Stimulated activated CD8-positive, alpha-beta memory T cell treated with anti-CD3 and anti-CD28 coated beads, Interleukin-7, amount 100 ng/mL, for 1 hour (primary cell): ENCODE results near the gene TKT.
A peak's percentile ranks its signal among the peaks of the same experiment; 100 is the strongest.
"Not testable (repeated sequence)": the region's sequence is repeated elsewhere in the genome, so short reads cannot be mapped to it uniquely, and the experiment has no call there.

ENCODE experiments used
- DNase-seq, 2 donors: peaks; one replicate each; pipeline ENCODE4 v3.0.0-alpha.2; 2020; ENCODE audit warnings: low read depth in 2 of 2

Gene TKT

DNA sequence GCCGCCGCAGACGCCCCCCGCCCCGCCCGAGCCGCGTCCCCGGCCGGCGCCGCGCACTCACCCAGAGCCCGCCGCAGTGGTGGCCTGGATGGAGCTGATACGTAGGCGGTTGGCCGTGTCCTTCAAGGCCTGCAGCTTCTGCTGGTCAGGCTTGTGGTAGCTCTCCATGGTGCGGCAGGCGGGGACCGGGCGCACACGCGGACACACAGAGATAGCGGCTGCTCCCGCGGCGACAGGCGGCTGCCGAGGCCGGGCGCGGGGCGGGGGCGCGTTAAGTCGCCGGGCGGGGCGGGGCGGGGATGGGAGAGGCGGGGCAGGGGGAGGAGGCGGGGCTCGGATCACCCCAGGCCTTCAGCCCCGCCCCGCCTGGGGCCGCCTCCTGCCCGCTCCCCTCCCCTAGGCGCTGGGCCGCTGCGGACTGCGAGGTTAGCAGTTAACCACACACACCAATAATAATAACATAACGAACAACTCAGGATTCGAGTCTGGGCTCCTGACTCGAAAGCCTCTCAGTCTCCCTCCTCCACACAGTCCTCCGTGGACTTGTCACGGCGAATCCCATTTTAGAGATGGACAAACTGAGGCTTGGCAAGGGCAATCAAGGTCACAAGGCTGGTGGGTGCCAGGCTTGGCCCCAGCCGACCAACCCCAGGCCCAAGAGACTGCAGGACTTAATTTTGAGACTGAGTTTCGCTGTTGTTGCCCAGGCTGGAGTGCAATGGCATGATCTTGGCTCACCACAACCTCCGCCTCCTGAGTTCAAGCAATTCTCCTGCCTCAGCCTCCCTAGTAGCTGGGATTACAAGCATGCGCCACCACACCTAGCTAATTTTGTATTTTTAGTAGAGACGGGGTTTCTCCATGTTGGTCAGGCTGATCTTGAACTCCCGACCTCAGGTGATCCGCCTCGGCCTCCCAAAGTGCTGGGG lies at the start of gene TKT:
Gene TKT, minus strand, starts transcription at position 248 of the 929 bp plus-strand sequence. Its CDS starts 80 bp downstream, at position 168.
- DNase-seq: peak; percentile 49 to 57

DNA sequence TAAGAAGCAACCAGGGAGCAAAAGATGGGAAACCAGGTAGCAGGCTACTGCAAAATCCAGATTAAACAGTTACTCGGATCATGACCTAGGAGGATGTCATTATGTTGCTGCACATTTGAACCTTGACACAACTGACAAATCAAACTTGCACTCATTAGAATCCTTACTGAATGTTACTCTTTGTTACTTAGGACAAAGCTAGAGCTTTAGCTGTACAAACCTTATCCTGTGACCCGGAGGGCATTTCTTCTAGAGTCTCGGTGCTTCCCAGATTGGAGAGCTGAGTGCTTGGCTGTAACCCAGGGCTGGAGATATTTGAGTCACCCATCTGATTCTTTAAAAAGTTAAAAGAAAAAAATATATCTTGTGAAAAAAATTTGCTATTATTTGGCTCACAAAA lies 48.1 kb upstream of the TKT start:
- DNase-seq: no peak

- DNase-seq: no peak
These were observed 47.7 kb upstream of the TKT start for GRCh38 chr3:53303549-53303948.

GRCh38 chr3:53300826-53301225 lies 45.0 kb upstream of the TKT start:
- DNase-seq: no peak

GRCh38 chr3:53299611-53300023 lies 43.8 kb upstream of the TKT start:
- not testable (repeated sequence) for DNase-seq

GRCh38 chr3:53295410-53295809 lies 39.6 kb upstream of the TKT start:
- DNase-seq: no peak

GRCh38 chr3:53293867-53294266 lies 38.0 kb upstream of the TKT start:
- no peak for DNase-seq

- DNase-seq: no peak
These were observed 32.4 kb upstream of the TKT start for GRCh38 chr3:53288214-53288613.

GRCh38 chr3:53287131-53287629 lies 31.4 kb upstream of the TKT start:
- no peak for DNase-seq

DNA sequence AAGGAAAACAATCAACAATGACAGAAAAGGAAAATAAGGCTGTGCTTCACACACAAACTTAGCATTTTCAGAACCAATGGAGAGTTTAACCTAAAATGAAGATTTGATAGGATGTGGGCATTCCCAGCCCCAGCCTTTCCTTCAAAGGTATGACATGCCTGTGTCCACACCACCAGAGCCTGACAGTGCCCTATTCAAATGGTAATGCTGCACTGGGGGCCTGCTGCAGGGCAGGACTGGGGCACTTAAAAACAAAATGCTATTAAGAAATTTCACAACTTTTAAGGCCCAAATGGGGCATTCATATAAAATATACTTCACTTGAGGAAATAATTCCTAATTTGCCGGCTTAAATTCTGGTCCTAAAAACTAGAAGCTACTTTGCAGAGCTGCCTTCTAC lies 30.9 kb upstream of the TKT start:
- DNase-seq: no peak

DNA sequence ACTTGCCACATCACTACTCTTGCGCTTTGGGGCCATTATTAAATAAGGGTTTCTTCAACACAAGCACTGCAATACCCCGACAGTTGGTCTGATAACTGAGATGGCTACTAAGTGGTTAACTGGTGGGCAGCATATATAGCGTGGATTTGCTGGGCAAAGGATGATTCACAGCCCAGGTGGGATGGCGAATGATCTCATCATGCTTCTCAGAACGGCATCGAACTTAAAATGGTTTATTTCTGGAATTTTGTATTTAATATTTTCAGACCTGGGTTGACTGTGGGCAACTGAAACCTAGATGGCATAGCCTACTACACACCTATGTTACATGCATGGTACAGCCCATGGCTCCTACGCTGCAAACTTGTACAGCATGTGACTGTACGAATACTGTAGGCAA lies 26.8 kb upstream of the TKT start:
- DNase-seq: no peak

DNA sequence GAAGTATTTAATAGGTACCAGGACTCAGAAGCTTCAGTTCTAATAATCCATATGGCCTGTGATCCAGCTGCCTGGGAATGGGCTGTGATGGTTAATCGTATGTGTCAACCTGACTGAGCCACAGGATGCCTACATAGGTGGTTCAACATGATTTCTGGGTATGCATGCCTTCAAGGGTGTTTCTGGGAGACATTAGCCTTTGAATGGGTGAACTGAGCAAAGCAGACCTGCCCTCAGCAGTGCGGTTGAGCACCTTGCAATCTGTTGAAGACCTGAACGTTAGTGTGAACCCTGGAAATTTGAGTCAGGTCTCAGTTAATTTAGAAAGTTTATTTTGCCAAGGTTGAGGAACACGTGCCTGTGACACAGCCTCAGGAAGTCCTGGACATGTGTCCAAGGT lies 22.8 kb upstream of the TKT start:
- no peak for DNase-seq

GRCh38 chr3:53274938-53275605 lies 19.2 kb upstream of the TKT start:
- DNase-seq: no peak

DNA sequence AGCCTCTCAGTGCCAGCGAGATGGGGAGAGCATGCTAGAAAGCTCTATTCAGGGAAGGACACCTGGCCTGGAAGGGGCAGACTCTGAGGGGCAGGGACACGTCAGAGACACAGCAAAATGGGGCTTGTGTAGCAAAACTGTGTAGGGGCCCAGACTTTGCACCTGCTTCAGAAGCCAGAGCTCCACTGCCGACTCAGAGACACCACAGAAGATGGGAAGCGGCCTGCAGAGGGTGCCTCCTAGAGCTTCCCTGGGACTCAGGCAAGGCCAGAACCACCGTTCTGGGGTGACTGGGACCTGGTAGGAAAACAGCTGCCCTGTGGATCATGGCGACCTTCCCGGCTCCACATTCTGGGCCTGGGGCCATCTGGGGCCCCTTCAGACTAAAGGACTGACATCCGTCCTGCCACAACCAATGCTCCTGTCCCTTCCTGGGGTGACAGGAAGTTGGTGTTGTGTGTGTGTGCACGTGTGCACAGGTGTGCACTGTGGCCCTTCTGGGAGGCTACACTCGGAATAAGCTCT lies 17.4 kb upstream of the TKT start:
- DNase-seq: no peak

DNA sequence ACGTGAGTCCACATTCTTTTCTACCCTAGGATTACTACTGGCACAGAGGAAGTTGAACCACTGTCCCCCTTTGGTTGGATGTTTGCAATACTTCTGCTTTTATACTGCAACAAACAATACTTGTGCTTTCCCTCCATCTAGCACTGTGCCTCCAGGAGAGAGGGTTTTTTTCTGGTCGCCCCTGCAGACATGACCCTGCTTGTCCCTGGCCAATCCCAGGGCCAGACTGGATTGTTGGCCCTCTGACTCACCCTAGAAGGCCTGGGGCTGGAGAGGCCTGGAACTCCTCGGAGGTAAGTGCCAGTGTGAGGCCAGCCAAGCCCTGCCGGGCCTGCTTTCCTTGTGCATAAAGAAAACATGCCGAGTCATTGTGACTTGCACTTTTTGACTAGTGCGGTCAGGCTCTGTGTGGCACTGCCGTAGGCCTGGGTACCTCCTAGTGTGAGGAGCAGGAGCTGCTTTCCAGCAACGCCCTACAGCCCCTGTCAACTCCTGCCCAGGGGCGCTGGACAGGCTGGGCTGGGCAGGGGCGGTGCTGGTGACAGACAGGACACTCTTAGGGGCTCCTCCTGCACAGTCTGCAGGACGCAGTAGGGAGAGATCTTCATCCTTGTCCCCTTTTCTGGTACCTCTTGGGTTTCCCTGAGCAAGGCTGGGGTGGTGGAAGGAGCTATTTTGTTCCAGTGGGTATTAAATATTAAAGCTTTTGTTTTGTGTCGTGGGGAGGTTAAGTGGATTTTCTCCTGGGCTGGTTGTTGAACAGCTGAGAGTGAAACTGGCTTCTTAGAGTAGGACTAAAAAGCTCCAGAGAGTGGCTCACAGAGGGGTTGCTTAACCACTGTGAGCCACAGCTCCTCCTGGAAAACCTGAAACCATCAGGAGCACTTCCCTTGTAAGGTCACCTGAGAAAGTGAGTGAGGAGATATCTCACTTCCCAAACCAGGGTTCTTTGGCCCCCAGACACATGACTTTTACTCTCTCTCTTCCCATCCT lies 14.4 kb upstream of the TKT start:
- no peak for DNase-seq

DNA sequence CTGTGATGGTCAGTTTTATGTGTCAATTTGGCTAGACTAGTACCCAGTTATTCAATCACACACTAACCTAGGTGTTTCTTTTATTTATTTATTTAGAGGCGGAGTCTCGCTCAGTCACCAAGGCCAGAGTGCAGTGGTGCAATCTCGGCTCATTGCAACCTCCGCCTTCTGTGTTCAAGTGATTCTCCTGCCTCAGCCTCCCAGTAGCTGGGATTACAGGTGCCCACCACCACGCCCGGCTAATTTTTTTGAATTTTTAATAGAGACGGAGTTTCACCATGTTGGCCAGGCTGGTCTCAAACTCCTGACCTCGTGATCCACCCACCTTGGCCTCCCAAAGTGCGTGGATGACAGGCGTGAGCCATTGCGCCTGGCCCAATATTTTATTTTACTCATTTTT lies 13.4 kb upstream of the TKT start:
- not testable (repeated sequence) for DNase-seq

DNA sequence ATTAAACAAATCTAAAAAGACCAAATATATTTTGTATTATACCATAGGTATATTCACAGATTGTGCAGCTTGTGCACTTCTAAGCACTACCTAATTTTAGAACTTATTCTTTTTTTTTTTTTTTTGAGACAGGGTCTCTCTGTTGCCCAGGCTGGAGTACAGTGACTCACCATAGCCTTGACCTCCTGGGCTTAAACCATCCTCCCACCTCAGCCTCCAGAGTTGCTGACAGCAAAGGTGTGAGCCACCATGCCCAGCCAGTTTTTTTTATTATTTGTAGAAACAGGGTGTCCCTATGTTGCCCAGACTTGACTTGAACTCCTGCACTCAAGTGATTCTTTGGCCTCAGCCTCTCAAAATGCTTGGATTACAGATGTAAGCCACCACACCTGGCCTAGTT lies 11.9 kb upstream of the TKT start:
- no peak for DNase-seq

DNA sequence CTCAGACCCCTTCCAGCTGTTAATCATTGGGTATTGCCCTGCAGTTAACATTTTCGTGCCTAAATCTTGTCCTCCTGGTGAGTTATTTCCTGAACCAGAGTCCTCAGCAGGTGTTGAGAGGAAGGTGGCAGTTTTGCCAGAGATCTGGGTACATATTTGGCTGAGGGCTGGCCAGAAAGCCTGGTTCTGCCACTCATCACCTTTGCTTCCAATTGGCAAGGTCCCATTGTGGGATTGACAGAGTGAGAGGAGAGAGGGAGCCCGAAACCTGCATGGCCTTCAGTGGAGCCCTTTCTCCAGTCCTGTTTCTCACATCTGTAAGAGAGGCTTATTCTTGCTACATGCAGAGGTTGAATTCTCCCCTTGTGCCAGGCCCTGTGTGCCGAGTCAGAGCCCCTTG lies 8.9 kb upstream of the TKT start:
- no peak for DNase-seq

- DNase-seq: no peak
These were observed 8.1 kb upstream of the TKT start for GRCh38 chr3:53263907-53264306.

GRCh38 chr3:53261712-53262111 lies 5.9 kb upstream of the TKT start:
- no peak for DNase-seq

DNA sequence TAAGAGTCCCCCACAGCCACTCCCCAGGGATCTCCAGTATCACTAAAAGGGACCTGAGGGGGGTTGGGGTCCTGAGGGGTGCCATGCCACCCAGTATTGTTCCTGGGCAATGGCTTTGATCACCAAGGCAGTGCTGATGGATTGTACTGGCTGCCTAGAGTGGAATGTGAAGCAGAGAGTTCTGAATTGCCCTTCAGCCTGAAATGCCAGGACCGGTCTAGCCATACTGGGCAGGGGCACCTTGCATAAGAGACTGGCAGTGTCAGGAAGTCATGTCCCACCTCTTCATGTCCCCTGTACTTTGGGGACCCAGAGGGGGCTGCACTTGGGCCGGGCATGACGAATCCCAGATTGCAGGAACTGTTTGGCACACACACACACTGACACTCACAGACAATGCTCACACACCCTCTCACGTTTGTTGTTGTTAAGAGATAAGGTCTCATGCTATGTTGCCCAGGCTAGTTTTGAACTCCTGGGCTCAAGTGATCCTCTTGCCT lies 4.5 kb upstream of the TKT start:
- no peak for DNase-seq
